SU-DHL-6 (cell line): ENCODE data around the gene HOXB6.

Experiments
- CTCF ChIP-seq: fragments of 200-600 bp; sonication (generic); IDR thresholded peaks from one replicate; pipeline ENCODE4 v1.5.1; 2017; ENCODE audit warnings: antibody characterized with exemption, mild to moderate bottlenecking, low read length, moderate library complexity; ENCODE audit not compliant: insufficient read depth, poor library complexity, severe bottlenecking
- EZH2phosphoT487 ChIP-seq: fragments of 200-600 bp; sonication (generic), shearing (Covaris generic); conservative IDR thresholded peaks from 2 replicates; pipeline ENCODE4 v1.6.1; 2018; ENCODE audit warnings: mild to moderate bottlenecking, antibody characterized with exemption, low read length, moderate library complexity, mixed read lengths

GRCh38 chr17:48554412-48555257, 50.2 kb downstream of the HOXB6 start:
- TF ChIP-seq CTCF: no peak
- no peak for TF ChIP-seq EZH2phosphoT487
